ENCODE results near the gene LIPH.
"Not testable (repeated sequence)": the region's sequence is repeated elsewhere in the genome, so short reads cannot be mapped to it uniquely, and the experiment has no call there.

LIPH gene

GRCh38 chr3:185498503-185499396, 53.6 kb downstream of the LIPH start, which contains the start of gene TMEM41A:
TSS of gene TMEM41A (minus strand) at chr3:185499035. CDS start at chr3:185498961, 74 bp downstream.
- Histone ChIP-seq H3K27ac (ENCODE audit: insufficient read depth, low read depth, low read length, poor library complexity, severe bottlenecking) (no peak within 1 kb of the TSS), H3K36me3 (ENCODE audit: control insufficient read depth, insufficient read depth, low read length) (peaks cover 7% of the 10 kb centered on the region), H3K27me3 (ENCODE audit: control insufficient read depth, insufficient read depth, low read length, poor library complexity, severe bottlenecking) (peaks cover 20% of the 10 kb centered on the region), H3K4me1 (ENCODE audit: control insufficient read depth, insufficient read depth, low read length) (peaks cover 4% of the 10 kb centered on the region), H3K9me3 (ENCODE audit: control insufficient read depth, low read length) (no peaks in the 10 kb centered on the region), H3K4me3 (ENCODE audit: insufficient read depth, low read depth, low read length) (peak within 1 kb of the TSS; percentile 75)
- 1% methylated on average over 82 of the region's 82 CpGs for WGBS, 2 experiments

GRCh38 chr3:185490241-185490640, 62.1 kb downstream of the LIPH start:
- Histone ChIP-seq H3K36me3 (ENCODE audit: control insufficient read depth, insufficient read depth, low read length) (peaks cover 7% of the 10 kb centered on the region), H3K4me1 (ENCODE audit: control insufficient read depth, insufficient read depth, low read length) (no peaks in the 10 kb centered on the region), H3K9me3 (ENCODE audit: control insufficient read depth, low read length) (no peaks in the 10 kb centered on the region), H3K27me3 (ENCODE audit: control insufficient read depth, insufficient read depth, low read length, poor library complexity, severe bottlenecking) (no peaks in the 10 kb centered on the region), H3K4me3 (ENCODE audit: insufficient read depth, low read depth, low read length) (no peak overlapping the region), H3K27ac (ENCODE audit: insufficient read depth, low read depth, low read length, poor library complexity, severe bottlenecking) (no peak overlapping the region)
- 96 to 98% methylated on average over 4 of the region's 4 CpGs for whole genome bisulfite sequencing, 2 experiments

GRCh38 chr3:185489462-185489861, 62.9 kb downstream of the LIPH start:
- Histone ChIP-seq H3K27ac (ENCODE audit: insufficient read depth, low read depth, low read length, poor library complexity, severe bottlenecking) (no peak overlapping the region), H3K36me3 (ENCODE audit: control insufficient read depth, insufficient read depth, low read length) (peaks cover 7% of the 10 kb centered on the region), H3K27me3 (ENCODE audit: control insufficient read depth, insufficient read depth, low read length, poor library complexity, severe bottlenecking) (no peaks in the 10 kb centered on the region), H3K4me3 (ENCODE audit: insufficient read depth, low read depth, low read length) (no peak overlapping the region), H3K9me3 (ENCODE audit: control insufficient read depth, low read length) (no peaks in the 10 kb centered on the region), H3K4me1 (ENCODE audit: control insufficient read depth, insufficient read depth, low read length) (no peaks in the 10 kb centered on the region)
- 94 to 95% methylated on average over 3 of the region's 3 CpGs for WGBS, 2 experiments

- no peaks in the 10 kb centered on the region for H3K36me3 ChIP-seq (ENCODE audit: control insufficient read depth, insufficient read depth, low read length)
- no peak overlapping the region for H3K27ac ChIP-seq (ENCODE audit: insufficient read depth, low read depth, low read length, poor library complexity, severe bottlenecking)
- WGBS, 2 experiments, result 92 to 93% methylated on average over 5 of the region's 5 CpGs
- no peaks in the 10 kb centered on the region for H3K9me3 ChIP-seq (ENCODE audit: control insufficient read depth, low read length)
- H3K4me3 ChIP-seq (ENCODE audit: insufficient read depth, low read depth, low read length), result no peak overlapping the region
- no peaks in the 10 kb centered on the region for H3K4me1 ChIP-seq (ENCODE audit: control insufficient read depth, insufficient read depth, low read length)
- no peaks in the 10 kb centered on the region for H3K27me3 ChIP-seq (ENCODE audit: control insufficient read depth, insufficient read depth, low read length, poor library complexity, severe bottlenecking)
These were observed 63.9 kb downstream of the LIPH start for GRCh38 chr3:185488465-185488864.

DNA sequence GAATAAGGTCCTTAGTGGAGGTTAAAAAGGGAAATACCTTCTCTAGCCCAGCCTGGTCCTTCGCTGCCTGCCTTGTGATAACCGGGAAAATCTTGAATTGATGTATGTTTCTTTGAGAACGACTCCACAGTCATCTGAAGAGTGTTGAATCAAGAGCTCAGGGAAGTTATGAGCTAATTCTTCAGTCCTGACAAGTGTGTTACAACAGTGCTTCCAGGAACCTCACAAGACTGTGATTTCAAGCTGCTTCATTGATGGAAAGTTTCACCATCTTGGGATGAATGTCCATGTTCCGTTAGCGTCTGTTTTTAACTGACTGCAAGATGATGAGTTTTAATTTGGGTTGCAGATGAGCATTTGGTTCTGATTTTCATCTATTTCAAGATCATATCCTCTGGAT, 66.0 kb downstream of the LIPH start:
- Histone ChIP-seq H3K9me3 (ENCODE audit: control insufficient read depth, low read length) (no peaks in the 10 kb centered on the region), H3K27me3 (ENCODE audit: control insufficient read depth, insufficient read depth, low read length, poor library complexity, severe bottlenecking) (no peaks in the 10 kb centered on the region), H3K27ac (ENCODE audit: insufficient read depth, low read depth, low read length, poor library complexity, severe bottlenecking) (no peak overlapping the region), H3K4me1 (ENCODE audit: control insufficient read depth, insufficient read depth, low read length) (no peaks in the 10 kb centered on the region), H3K4me3 (ENCODE audit: insufficient read depth, low read depth, low read length) (no peak overlapping the region), H3K36me3 (ENCODE audit: control insufficient read depth, insufficient read depth, low read length) (no peaks in the 10 kb centered on the region)
- 94 to 95% methylated on average over 5 of the region's 5 CpGs for WGBS, 2 experiments

GRCh38 chr3:185484296-185484695, 68.1 kb downstream of the LIPH start:
- Histone ChIP-seq H3K36me3 (ENCODE audit: control insufficient read depth, insufficient read depth, low read length) (no peaks in the 10 kb centered on the region), H3K4me1 (ENCODE audit: control insufficient read depth, insufficient read depth, low read length) (no peaks in the 10 kb centered on the region), H3K27me3 (ENCODE audit: control insufficient read depth, insufficient read depth, low read length, poor library complexity, severe bottlenecking) (no peaks in the 10 kb centered on the region), H3K9me3 (ENCODE audit: control insufficient read depth, low read length) (no peaks in the 10 kb centered on the region), H3K4me3 (ENCODE audit: insufficient read depth, low read depth, low read length) (no peak overlapping the region), H3K27ac (ENCODE audit: insufficient read depth, low read depth, low read length, poor library complexity, severe bottlenecking) (no peak overlapping the region)
- WGBS, 2 experiments, result 91 to 96% methylated on average over 3 of the region's 3 CpGs

GRCh38 chr3:185479373-185479945, 72.9 kb downstream of the LIPH start:
- WGBS, 2 experiments, result 82 to 100% methylated on average over 1 of the region's 2 CpGs
- Histone ChIP-seq H3K4me3 (ENCODE audit: insufficient read depth, low read depth, low read length) (no peak overlapping the region), H3K27ac (ENCODE audit: insufficient read depth, low read depth, low read length, poor library complexity, severe bottlenecking) (no peak overlapping the region), H3K9me3 (ENCODE audit: control insufficient read depth, low read length) (no peaks in the 10 kb centered on the region), H3K36me3 (ENCODE audit: control insufficient read depth, insufficient read depth, low read length) (no peaks in the 10 kb centered on the region), H3K4me1 (ENCODE audit: control insufficient read depth, insufficient read depth, low read length) (no peaks in the 10 kb centered on the region), H3K27me3 (ENCODE audit: control insufficient read depth, insufficient read depth, low read length, poor library complexity, severe bottlenecking) (no peaks in the 10 kb centered on the region)

DNA sequence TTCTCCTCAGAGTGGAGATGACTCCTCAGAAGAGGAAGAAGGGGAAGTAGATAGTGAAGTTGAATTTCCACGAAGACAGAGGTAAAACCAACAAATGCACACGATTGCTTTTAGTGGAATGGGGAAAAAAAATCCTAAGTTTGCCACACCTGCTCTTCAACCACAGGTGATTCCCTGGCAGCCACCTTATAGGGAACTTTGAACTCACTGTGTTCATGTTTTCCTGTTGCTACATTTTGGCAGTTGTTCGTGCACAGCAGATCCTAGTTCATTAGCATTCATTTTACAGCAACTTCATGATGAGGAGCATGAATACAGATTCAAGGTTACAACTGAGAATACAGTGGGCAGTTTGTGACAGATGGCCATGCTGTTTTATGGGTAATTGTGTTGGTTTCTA, 75.1 kb downstream of the LIPH start:
- Histone ChIP-seq H3K4me1 (ENCODE audit: control insufficient read depth, insufficient read depth, low read length) (no peaks in the 10 kb centered on the region), H3K9me3 (ENCODE audit: control insufficient read depth, low read length) (no peaks in the 10 kb centered on the region), H3K36me3 (ENCODE audit: control insufficient read depth, insufficient read depth, low read length) (no peaks in the 10 kb centered on the region), H3K27ac (ENCODE audit: insufficient read depth, low read depth, low read length, poor library complexity, severe bottlenecking) (no peak overlapping the region), H3K4me3 (ENCODE audit: insufficient read depth, low read depth, low read length) (no peak overlapping the region), H3K27me3 (ENCODE audit: control insufficient read depth, insufficient read depth, low read length, poor library complexity, severe bottlenecking) (no peaks in the 10 kb centered on the region)
- WGBS, 2 experiments, result 91 to 92% methylated on average over 3 of the region's 3 CpGs

GRCh38 chr3:185474922-185475321, 77.5 kb downstream of the LIPH start:
- H3K4me3 ChIP-seq (ENCODE audit: insufficient read depth, low read depth, low read length); H3K9me3 ChIP-seq (ENCODE audit: control insufficient read depth, low read length): not testable (repeated sequence)
- 85 to 98% methylated on average over 4 of the region's 6 CpGs for WGBS, 2 experiments

GRCh38 chr3:185473290-185473815, 79.0 kb downstream of the LIPH start:
- Histone ChIP-seq H3K9me3 (ENCODE audit: control insufficient read depth, low read length) (no peaks in the 10 kb centered on the region), H3K36me3 (ENCODE audit: control insufficient read depth, insufficient read depth, low read length) (no peaks in the 10 kb centered on the region), H3K4me1 (ENCODE audit: control insufficient read depth, insufficient read depth, low read length) (no peaks in the 10 kb centered on the region), H3K27ac (ENCODE audit: insufficient read depth, low read depth, low read length, poor library complexity, severe bottlenecking) (no peak overlapping the region), H3K4me3 (ENCODE audit: insufficient read depth, low read depth, low read length) (no peak overlapping the region), H3K27me3 (ENCODE audit: control insufficient read depth, insufficient read depth, low read length, poor library complexity, severe bottlenecking) (no peaks in the 10 kb centered on the region)
- WGBS, 2 experiments, result 90 to 91% methylated on average over 14 to 15 of the region's 15 CpGs

More at GRCh38 chr3:185474922-185475321, 77.5 kb downstream of the LIPH start:
- H3K27me3 ChIP-seq (ENCODE audit: control insufficient read depth, insufficient read depth, low read length, poor library complexity, severe bottlenecking); H3K27ac ChIP-seq (ENCODE audit: insufficient read depth, low read depth, low read length, poor library complexity, severe bottlenecking); H3K36me3 ChIP-seq (ENCODE audit: control insufficient read depth, insufficient read depth, low read length); H3K4me1 ChIP-seq (ENCODE audit: control insufficient read depth, insufficient read depth, low read length): not testable (repeated sequence)

Measured in ectodermal cell (in vitro differentiated cells).